HG02763 (cell line): Measurements from ENCODE around the gene PACS1.

Experiments
- ATAC-seq: cut with Tn5 transposase; IDR thresholded peaks from one replicate; pipeline ENCODE4 v1.9.1; 2021; ENCODE audit warnings: mild to moderate bottlenecking, moderate library complexity; ENCODE audit not compliant: unreplicated experiment

The PACS1 gene

GRCh38 chr11:66131937-66132632 lies 62.0 kb downstream of the PACS1 start:
- ATAC-seq: no peak

- no peak for ATAC-seq
Observed at GRCh38 chr11:66133216-66133775, 63.2 kb downstream of the PACS1 start.

- no peak for ATAC-seq
Observed at GRCh38 chr11:66136752-66137123, 66.7 kb downstream of the PACS1 start.

GRCh38 chr11:66139817-66140404 lies 69.8 kb downstream of the PACS1 start:
- ATAC-seq: no peak

GRCh38 chr11:66142370-66143263 lies 72.5 kb downstream of the PACS1 start:
- no peak for ATAC-seq

- ATAC-seq: no peak
Observed at GRCh38 chr11:66143264-66143566, 73.1 kb downstream of the PACS1 start.

- no peak for ATAC-seq
Observed at GRCh38 chr11:66143996-66144678, 74.1 kb downstream of the PACS1 start.

GRCh38 chr11:66146074-66146473 lies 76.0 kb downstream of the PACS1 start:
- ATAC-seq: no peak

- ATAC-seq: no peak
Observed at GRCh38 chr11:66146940-66147339, 76.9 kb downstream of the PACS1 start.

GRCh38 chr11:66150140-66150539 lies 80.1 kb downstream of the PACS1 start:
- ATAC-seq: no peak

GRCh38 chr11:66150725-66151124 lies 80.7 kb downstream of the PACS1 start:
- no peak for ATAC-seq

GRCh38 chr11:66151273-66151672 lies 81.2 kb downstream of the PACS1 start:
- no peak for ATAC-seq

- ATAC-seq: no peak
Observed at GRCh38 chr11:66154109-66154508, 84.0 kb downstream of the PACS1 start.

- no peak for ATAC-seq
Observed at GRCh38 chr11:66155387-66156073, 85.5 kb downstream of the PACS1 start.

- no peak for ATAC-seq
Observed at GRCh38 chr11:66157182-66157864, 87.3 kb downstream of the PACS1 start.

- no peak for ATAC-seq
Observed at GRCh38 chr11:66158156-66158555, 88.1 kb downstream of the PACS1 start.

- no peak for ATAC-seq
Observed at GRCh38 chr11:66159324-66159984, 89.4 kb downstream of the PACS1 start.

- ATAC-seq: no peak
Observed at GRCh38 chr11:66160709-66161108, 90.6 kb downstream of the PACS1 start.

- ATAC-seq: no peak
Observed at GRCh38 chr11:66168289-66168688, 98.2 kb downstream of the PACS1 start.
